ENCODE measurements around the gene WNT4.

GRCh38 chr1:22120469-22120790 is 22.5 kb downstream of the WNT4 start:
- TF ChIP-seq POLR2AphosphoS5 (IDR thresholded peaks at IDR 0.05; ENCODE audit: low read depth, low read length) (no peak), POLR2A (IDR thresholded peaks at IDR 0.05; ENCODE audit: low read depth, low read length) (no peak)
